CD14-positive monocyte (primary cell): ENCODE measurements around the gene MIAT. TPM values are rescaled to one million over a fixed set of nuclear protein-coding genes. Genes with fewer than 3 reads are reported as not detected.

ENCODE experiments used
- DNase-seq, 3 donors: peaks; one replicate each; pipeline ENCODE4 v3.0.0-alpha.2; 2011 to 2022
- H2AFZ ChIP-seq: 2 replicates; pipeline ENCODE4 v1.6.0; 2012; ENCODE audit warnings: mild to moderate bottlenecking, low read depth, low read length, inconsistent platforms; ENCODE audit not compliant: insufficient read depth, poor library complexity, severe bottlenecking
- H3K27ac ChIP-seq, 2 donors: 1 replicate in 1 of 2; 2 replicates in 1 of 2; pipeline ENCODE4 v1.5.1; 2012 to 2013; ENCODE audit warnings: low read length in 2 of 2, control low read depth in 1 of 2, inconsistent platforms in 1 of 2, low read depth in 1 of 2, mild to moderate bottlenecking in 1 of 2
- H3K27me3 ChIP-seq, 2 donors: one replicate each; pipeline versions ENCODE4 v1.6.0 to v1.6.1; 2011 to 2013; ENCODE audit warnings: low read length in 2 of 2; ENCODE audit not compliant: control insufficient read depth in 2 of 2, insufficient read depth in 2 of 2
- H3K36me3 ChIP-seq, 2 donors: replicated peaks in 1 of 2; 1 replicate in 1 of 2; 2 replicates in 1 of 2; pipeline versions ENCODE4 v1.5.1 to v1.6.1; 2012 to 2013; ENCODE audit warnings: low read length in 2 of 2, control low read depth in 1 of 2, inconsistent platforms in 1 of 2, mild to moderate bottlenecking in 1 of 2; ENCODE audit not compliant: insufficient read depth in 2 of 2, control insufficient read depth in 1 of 2
- H3K4me1 ChIP-seq, 2 donors: 1 replicate in 1 of 2; 2 replicates in 1 of 2; pipeline versions ENCODE4 v1.5.1 to v1.6.1; 2012 to 2013; ENCODE audit warnings: low read length in 2 of 2, control low read depth in 1 of 2, inconsistent platforms in 1 of 2, mild to moderate bottlenecking in 1 of 2, moderate library complexity in 1 of 2; ENCODE audit not compliant: insufficient read depth in 2 of 2, control insufficient read depth in 1 of 2
- H3K4me2 ChIP-seq: replicated peaks from 2 replicates; pipeline ENCODE3; 2012; ENCODE audit warnings: low read length, moderate library complexity, mild to moderate bottlenecking; ENCODE audit not compliant: poor library complexity, severe bottlenecking; ENCODE audit errors: extremely low read depth
- H3K4me3 ChIP-seq, 3 experiments: fragments of 200-600 bp in 1 of 3; sonication (generic) in 1 of 3; replicated peaks in 1 of 3; 1 replicate in 2 of 3; 2 replicates in 1 of 3; pipeline ENCODE4 v1.5.1; 2011 to 2013; ENCODE audit warnings: low read length in 3 of 3, mild to moderate bottlenecking in 3 of 3, control low read depth in 2 of 3, low read depth in 2 of 3, inconsistent platforms in 1 of 3, moderate library complexity in 1 of 3
- H3K79me2 ChIP-seq: 2 replicates; pipeline ENCODE4 v1.6.0; 2012; ENCODE audit warnings: mild to moderate bottlenecking, control low read depth, inconsistent platforms, low read length, moderate library complexity; ENCODE audit not compliant: insufficient read depth
- H3K9ac ChIP-seq: 2 replicates; pipeline ENCODE4 v1.6.0; 2017; ENCODE audit warnings: low read length, mild to moderate bottlenecking; ENCODE audit not compliant: insufficient read depth, poor library complexity, severe bottlenecking
- H3K9me3 ChIP-seq, 2 donors: replicated peaks in 1 of 2; 1 replicate in 1 of 2; 2 replicates in 1 of 2; pipeline versions ENCODE4 v1.5.1 to v1.6.1; 2012 to 2013; ENCODE audit warnings: low read length in 2 of 2, control low read depth in 1 of 2; ENCODE audit not compliant: control insufficient read depth in 1 of 2, insufficient read depth in 1 of 2
- H4K20me1 ChIP-seq: 2 replicates; pipeline ENCODE4 v1.6.0; 2012; ENCODE audit warnings: mild to moderate bottlenecking, low read length, control low read depth, moderate library complexity; ENCODE audit not compliant: insufficient read depth
- H3K27ac Mint-ChIP-seq, 7 donors: one replicate each; pipeline ENCODE4 v1.8.0; 2020; ENCODE audit warnings: mild to moderate bottlenecking in 7 of 7, mixed read lengths in 7 of 7, moderate library complexity in 6 of 7, inconsistent platforms in 2 of 7
- H3K27me3 Mint-ChIP-seq, 3 donors: one replicate each; pipeline ENCODE4 v1.8.0; 2021 to 2022; ENCODE audit warnings: low read depth in 3 of 3, mild to moderate bottlenecking in 3 of 3, mixed read lengths in 3 of 3, moderate library complexity in 3 of 3, inconsistent platforms in 1 of 3
- H3K36me3 Mint-ChIP-seq, 2 donors: one replicate each; pipeline ENCODE4 v1.8.0; 2020; ENCODE audit warnings: mixed read lengths in 2 of 2, inconsistent platforms in 1 of 2, mild to moderate bottlenecking in 1 of 2
- H3K4me1 Mint-ChIP-seq: one replicate; pipeline ENCODE4 v1.8.0; 2020; ENCODE audit warnings: mild to moderate bottlenecking, mixed read lengths
- H3K4me3 Mint-ChIP-seq, 2 donors: one replicate each; pipeline ENCODE4 v1.8.0; 2020; ENCODE audit warnings: mild to moderate bottlenecking in 2 of 2, mixed read lengths in 2 of 2, moderate library complexity in 1 of 2
- H3K9me3 Mint-ChIP-seq, 7 donors: one replicate each; pipeline ENCODE4 v1.8.0; 2020 to 2022; ENCODE audit warnings: mixed read lengths in 7 of 7, mild to moderate bottlenecking in 6 of 7, moderate library complexity in 6 of 7, inconsistent platforms in 2 of 7
- CTCF ChIP-seq: fragments of 200-600 bp; IDR thresholded peaks from one replicate; pipeline ENCODE4 v1.8.0; 2022; ENCODE audit warnings: antibody characterized with exemption, mild to moderate bottlenecking
- WGBS: methylation state at CpG from one replicate; pipeline ENCODE4 v1.1.5; 2013; ENCODE audit warnings: missing lambda C conversion rate; ENCODE audit not compliant: insufficient coverage; 5-methylcytosine and 5-hydroxymethylcytosine counted together
- intact Hi-C, 2 donors: fragments of 100-400 bp; cut with micrococcal nuclease; formaldehyde crosslinking; loops; one replicate each; pipeline versions ENCODE4 v1.15.0 to v1.15.1; 2023
- polyA plus RNA-seq, 3 donors: library from polyadenylated mRNA; depleted of rRNA in 1 of 3; unstranded in 2 of 3; stranded (reverse) in 1 of 3; fragments of 300-500 nt in 2 of 3; fragments of >200 nt in 1 of 3; fragmentation: Illumina TruSeq in 2 of 3; gene quantifications; 1 replicate in 2 of 3; 2 replicates in 1 of 3; pipeline ENCODE4 v1.2.3, GENCODE V29; 2012 to 2021

Gene MIAT
- polyA plus RNA-seq, 3 donors = 0.02 to 0.17 (median 0.03) TPM

- no peak overlapping the region for H3K27ac ChIP-seq
- H3K36me3 Mint-ChIP-seq = peaks cover 41 to 68% of the 10 kb centered on the region in 2 donors
- peaks cover 7% of the 10 kb centered on the region for H3K79me2 ChIP-seq
- H3K36me3 ChIP-seq = peaks cover 8 to 58% of the 10 kb centered on the region in 2 donors
- peaks cover 0 to 7% (median 3%) of the 10 kb centered on the region in 7 donors for H3K9me3 Mint-ChIP-seq
- no peak overlapping the region for H3K9ac ChIP-seq
- no peak overlapping the region for H3K4me3 Mint-ChIP-seq
- H3K4me3 ChIP-seq = no peak overlapping the region
- H3K4me2 ChIP-seq = no peak overlapping the region
- DNase-seq = no peak
- H3K27me3 ChIP-seq = no peaks in the 10 kb centered on the region
- no peak overlapping the region for H2AFZ ChIP-seq
- peaks cover 0 to 1% (median 0%) of the 10 kb centered on the region in 3 donors for H3K27me3 Mint-ChIP-seq
- intact Hi-C loops = no loop called here
- TF ChIP-seq CTCF = no peak
- peak overlapping the region in 1 of 7 donors; percentile 78 for H3K27ac Mint-ChIP-seq
- H3K4me1 Mint-ChIP-seq = peaks cover 8% of the 10 kb centered on the region
- H4K20me1 ChIP-seq = peaks cover 53% of the 10 kb centered on the region
- H3K4me1 ChIP-seq = no peaks in the 10 kb centered on the region
- 94% methylated on average over 3 of the region's 6 CpGs for WGBS
- no peaks in the 10 kb centered on the region for H3K9me3 ChIP-seq
Measured at GRCh38 chr22:26691377-26691716, 34.0 kb downstream of the MIAT start.

GRCh38 chr22:26692215-26692614 lies 34.8 kb downstream of the MIAT start:
- Mint-ChIP-seq H3K27ac (no peak overlapping the region), H3K4me1 (peaks cover 8% of the 10 kb centered on the region), H3K36me3 (peaks cover 44 to 69% of the 10 kb centered on the region in 2 donors), H3K9me3 (peaks cover 0 to 7% (median 3%) of the 10 kb centered on the region in 7 donors), H3K27me3 (peaks cover 0 to 1% (median 0%) of the 10 kb centered on the region in 3 donors), H3K4me3 (no peak overlapping the region)
- H3K27me3 ChIP-seq = no peaks in the 10 kb centered on the region
- H3K4me2 ChIP-seq = no peak overlapping the region
- H3K36me3 ChIP-seq = peaks cover 8 to 58% of the 10 kb centered on the region in 2 donors
- no peaks in the 10 kb centered on the region for H3K4me1 ChIP-seq
- H4K20me1 ChIP-seq = peaks cover 48% of the 10 kb centered on the region
- H3K27ac ChIP-seq = no peak overlapping the region
- WGBS = no CpG with 5 or more reads among the region's 3 CpGs
- H3K9ac ChIP-seq = no peak overlapping the region
- TF ChIP-seq CTCF = no peak
- peaks cover 4% of the 10 kb centered on the region for H3K79me2 ChIP-seq
- H2AFZ ChIP-seq = no peak overlapping the region
- intact Hi-C loops = no loop called here
- H3K4me3 ChIP-seq = no peak overlapping the region
- no peaks in the 10 kb centered on the region for H3K9me3 ChIP-seq
- no peak for DNase-seq
